Endothelial cell of umbilical vein (primary cell): ENCODE data around the gene UBAC1. TPM values are rescaled to one million over a fixed set of nuclear protein-coding genes. Genes with fewer than 3 reads are reported as not detected.

Experiments used
- BruUV-seq: library from RNA; stranded (reverse); fragments of 400-500 nt; replicated peaks from 2 replicates; lab custom pipeline; 2021; lab: Mats Ljungman, UMichigan
- CTCF ChIA-PET: fragments of 300-600, 350-600 bp; sonication (Branson Sonifier 250); formaldehyde crosslinking; loops from one replicate; lab custom pipeline; 2021; ENCODE audit warnings: antibody characterized with exemption, inconsistent platforms; lab: Charles Lee
- POLR2A ChIA-PET: fragments of 300-600, 350-600 bp; sonication (Branson Sonifier 250); formaldehyde crosslinking; loops from one replicate; lab custom pipeline; 2021; ENCODE audit warnings: antibody characterized with exemption, inconsistent platforms; lab: Charles Lee
- DNase-seq: peaks from one replicate; pipeline ENCODE4 v3.0.0-alpha.2; 2011; ENCODE audit warnings: low read depth, low spot score
- FAIRE-seq: peaks from 2 replicates; lab custom pipeline; 2011; peaks lifted over from hg19 to GRCh38; lab: Jason Lieb, UNC
- H2AFZ ChIP-seq: 2 replicates; pipeline ENCODE4 v1.6.0; 2012; ENCODE audit warnings: low read depth, low read length, control low read depth, inconsistent platforms
- H3K27ac ChIP-seq: 2 replicates; pipeline ENCODE4 v1.5.1; 2011; ENCODE audit warnings: low read depth, mild to moderate bottlenecking, control low read depth, low read length, moderate library complexity; ENCODE audit not compliant: insufficient read depth
- H3K27me3 ChIP-seq, 2 experiments: 2 replicates each; pipeline versions ENCODE4 v1.6.0 to v1.6.1; 2011; ENCODE audit warnings: low read length in 2 of 2, mixed read lengths in 1 of 2; ENCODE audit not compliant: control insufficient read depth in 2 of 2, insufficient read depth in 2 of 2
- H3K36me3 ChIP-seq, 2 experiments: 2 replicates in 1 of 2; 3 replicates in 1 of 2; pipeline ENCODE4 v1.5.1; 2011; ENCODE audit warnings: low read length in 2 of 2, mild to moderate bottlenecking in 1 of 2, moderate library complexity in 1 of 2; ENCODE audit not compliant: control insufficient read depth in 2 of 2, insufficient read depth in 2 of 2; ENCODE audit errors: extremely low read depth in 1 of 2
- H3K4me1 ChIP-seq: 3 replicates; pipeline ENCODE4 v1.5.1; 2011; ENCODE audit warnings: mild to moderate bottlenecking, low read length; ENCODE audit not compliant: control insufficient read depth, insufficient read depth; ENCODE audit errors: extremely low read depth
- H3K4me2 ChIP-seq: 2 replicates; pipeline ENCODE4 v1.6.1; 2011; ENCODE audit warnings: low read length, control low read depth, mixed read lengths; ENCODE audit not compliant: insufficient read depth
- H3K4me3 ChIP-seq, 3 experiments: fragments of 200-600 bp in 1 of 3; sonication (generic), shearing (Covaris generic) in 1 of 3; replicated peaks in 1 of 3; 2 replicates each; pipeline ENCODE4 v1.5.1; 2011 to 2016; ENCODE audit warnings: control low read depth in 3 of 3, low read length in 3 of 3, mild to moderate bottlenecking in 2 of 3, inconsistent platforms in 1 of 3, low read depth in 1 of 3, moderate library complexity in 1 of 3; ENCODE audit not compliant: insufficient read depth in 1 of 3
- H3K79me2 ChIP-seq: 2 replicates; pipeline ENCODE4 v1.6.0; 2012; ENCODE audit warnings: low read length, inconsistent platforms; ENCODE audit not compliant: control insufficient read depth, insufficient read depth
- H3K9ac ChIP-seq: replicated peaks from 2 replicates; pipeline ENCODE3; 2011; ENCODE audit warnings: low read length, control low read depth; ENCODE audit not compliant: insufficient read depth; ENCODE audit errors: extremely low read depth
- H3K9me1 ChIP-seq: replicated peaks from 3 replicates; pipeline ENCODE4 v1.6.0; 2011; ENCODE audit warnings: mild to moderate bottlenecking, low read length; ENCODE audit not compliant: control insufficient read depth, insufficient read depth; ENCODE audit errors: extremely low read depth
- H3K9me3 ChIP-seq: replicated peaks from 2 replicates; pipeline ENCODE4 v1.5.1; 2012; ENCODE audit warnings: low read length, inconsistent platforms; ENCODE audit not compliant: control insufficient read depth, insufficient read depth
- H4K20me1 ChIP-seq: replicated peaks from 2 replicates; pipeline ENCODE3; 2011; ENCODE audit warnings: mild to moderate bottlenecking, low read length; ENCODE audit not compliant: control insufficient read depth, insufficient read depth; ENCODE audit errors: extremely low read depth
- GATA2 ChIP-seq: IDR thresholded peaks from 2 replicates; pipeline ENCODE4 v1.7.0; 2011; ENCODE audit warnings: low read depth, mild to moderate bottlenecking, moderate library complexity, mixed read lengths, low read length; ENCODE audit not compliant: insufficient read length, insufficient read depth
- JUN ChIP-seq: IDR thresholded peaks from 2 replicates; pipeline ENCODE4 v1.6.1; 2011; ENCODE audit warnings: borderline replicate concordance, low read depth; ENCODE audit not compliant: insufficient read length, insufficient read depth
- MYC ChIP-seq: IDR thresholded peaks from one replicate; pipeline ENCODE4 v1.6.1; 2011; ENCODE audit warnings: mild to moderate bottlenecking, low read depth, low read length
- POLR2A ChIP-seq: IDR thresholded peaks from 2 replicates; pipeline ENCODE4 v1.6.1; 2012; ENCODE audit warnings: low read depth, mild to moderate bottlenecking, control low read depth, low read length
- POLR2AphosphoS5 ChIP-seq: IDR thresholded peaks from 2 replicates; pipeline ENCODE4 v1.6.1; 2012; ENCODE audit warnings: low read depth, mild to moderate bottlenecking, control low read depth, low read length, moderate library complexity; ENCODE audit not compliant: insufficient read depth
- dilution Hi-C: fragments of 300-500 bp; cut with MboI; formaldehyde crosslinking; loops from one replicate; pipeline ENCODE4 v1.15.0; 2019; ENCODE audit warnings: low sequenced_read_pairs; ENCODE audit not compliant: extremely low pct_ligation_motif_present
- intact Hi-C: fragments of 100-400 bp; cut with micrococcal nuclease; formaldehyde crosslinking; loops from one replicate; pipeline ENCODE4 v1.10.0; 2022
- polyA plus RNA-seq, 4 experiments: library from polyadenylated mRNA; depleted of rRNA in 3 of 4; stranded (reverse) in 3 of 4; unstranded in 1 of 4; fragments of >200 nt; gene quantifications; 2 replicates each; pipeline versions ENCODE4 v1.2.1 to v1.2.3, GENCODE V29; 2011 to 2012; ENCODE audit warnings: missing spikeins in 1 of 4
- total RNA-seq: library from RNA; stranded (reverse); gene quantifications from 2 replicates; pipeline ENCODE4 v1.2.3, GENCODE V29; 2021
- TF ChIP-seq, protein P1 (sequence below), 2 donors: IDR thresholded peaks; 1 replicate in 1 of 2; 2 replicates in 1 of 2; pipeline ENCODE4 v1.5.1; 2011; ENCODE audit warnings: low read length in 2 of 2, mild to moderate bottlenecking in 2 of 2, moderate library complexity in 2 of 2, control low read depth in 1 of 2, inconsistent platforms in 1 of 2, low read depth in 1 of 2; ENCODE audit not compliant: insufficient read depth in 1 of 2; ENCODE audit errors: extremely low read depth in 1 of 2
- TF ChIP-seq, protein P2 (sequence below): IDR thresholded peaks from 2 replicates; pipeline ENCODE4 v1.6.1; 2011; ENCODE audit not compliant: insufficient read depth, insufficient read length

The UBAC1 gene
- total and polyA plus RNA-seq, 2 donors (not counting 3 experiments of a cell fraction or from before 2014, with no cell fraction given): 39.5 to 56.7 TPM

DNA sequence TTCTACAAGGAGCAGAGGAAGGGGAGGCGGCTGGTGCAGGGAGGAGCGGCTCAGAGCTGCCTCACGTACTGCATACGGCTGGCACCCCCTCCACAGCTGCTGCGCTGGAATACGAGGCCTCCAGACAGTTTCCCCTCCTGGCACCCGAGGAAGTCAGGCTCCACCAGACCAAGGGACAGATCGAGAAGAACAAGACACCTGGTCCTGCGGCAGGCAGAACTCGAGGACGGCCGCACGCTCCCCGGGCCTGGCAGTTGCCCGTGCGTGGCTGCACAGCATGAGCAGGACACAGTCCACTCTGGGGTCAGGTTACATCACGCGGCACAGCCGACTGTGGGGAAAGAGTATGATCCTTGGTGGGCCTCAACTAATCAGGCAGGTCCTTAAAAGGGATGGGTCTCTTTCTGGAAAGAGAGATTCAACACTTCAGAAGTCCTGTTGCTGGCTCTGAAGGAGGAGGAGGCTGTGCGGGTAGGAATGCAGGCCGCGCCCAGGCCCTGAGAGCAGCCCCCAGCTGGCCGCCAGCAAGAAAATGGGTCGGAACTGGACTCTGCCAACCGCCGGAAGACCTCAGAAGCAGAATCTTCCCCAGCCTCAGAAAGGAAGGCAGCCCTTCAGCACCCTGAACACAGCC is 11.6 kb downstream of the UBAC1 start:
- Histone ChIP-seq H3K79me2 (no peaks in the 10 kb centered on the region), H3K36me3 (peaks cover 7 to 30% of the 10 kb centered on the region in 2 experiments), H3K4me1 (no peaks in the 10 kb centered on the region), H3K4me3 (no peak overlapping the region), H3K27me3 (no peaks in the 10 kb centered on the region), H3K27ac (no peak overlapping the region), H2AFZ (no peak overlapping the region), H3K4me2 (no peak overlapping the region), H3K9me3 (no peaks in the 10 kb centered on the region), H4K20me1 (no peaks in the 10 kb centered on the region), H3K9ac (no peak overlapping the region), H3K9me1 (no peaks in the 10 kb centered on the region)
- BruUV-seq: no TSS peak
- dilution Hi-C loops (no loop called here), intact Hi-C loops (no loop called here)
- TF ChIP-seq MYC (no peak), JUN (no peak), POLR2AphosphoS5 (no peak), GATA2 (no peak), POLR2A (no peak)
- TF ChIP-seq, protein P1, sequence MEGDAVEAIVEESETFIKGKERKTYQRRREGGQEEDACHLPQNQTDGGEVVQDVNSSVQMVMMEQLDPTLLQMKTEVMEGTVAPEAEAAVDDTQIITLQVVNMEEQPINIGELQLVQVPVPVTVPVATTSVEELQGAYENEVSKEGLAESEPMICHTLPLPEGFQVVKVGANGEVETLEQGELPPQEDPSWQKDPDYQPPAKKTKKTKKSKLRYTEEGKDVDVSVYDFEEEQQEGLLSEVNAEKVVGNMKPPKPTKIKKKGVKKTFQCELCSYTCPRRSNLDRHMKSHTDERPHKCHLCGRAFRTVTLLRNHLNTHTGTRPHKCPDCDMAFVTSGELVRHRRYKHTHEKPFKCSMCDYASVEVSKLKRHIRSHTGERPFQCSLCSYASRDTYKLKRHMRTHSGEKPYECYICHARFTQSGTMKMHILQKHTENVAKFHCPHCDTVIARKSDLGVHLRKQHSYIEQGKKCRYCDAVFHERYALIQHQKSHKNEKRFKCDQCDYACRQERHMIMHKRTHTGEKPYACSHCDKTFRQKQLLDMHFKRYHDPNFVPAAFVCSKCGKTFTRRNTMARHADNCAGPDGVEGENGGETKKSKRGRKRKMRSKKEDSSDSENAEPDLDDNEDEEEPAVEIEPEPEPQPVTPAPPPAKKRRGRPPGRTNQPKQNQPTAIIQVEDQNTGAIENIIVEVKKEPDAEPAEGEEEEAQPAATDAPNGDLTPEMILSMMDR (IDR thresholded peaks at IDR 0.05; ENCODE audit: extremely low read depth in 1 of 2, insufficient read depth in 1 of 2, low read depth in 1 of 2, low read length in 2 of 2): no peak
- TF ChIP-seq, protein P2, sequence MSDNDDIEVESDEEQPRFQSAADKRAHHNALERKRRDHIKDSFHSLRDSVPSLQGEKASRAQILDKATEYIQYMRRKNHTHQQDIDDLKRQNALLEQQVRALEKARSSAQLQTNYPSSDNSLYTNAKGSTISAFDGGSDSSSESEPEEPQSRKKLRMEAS: no peak
- no peak for FAIRE-seq
- DNase-seq: no peak
- POLR2A ChIA-PET: no interaction called here
- CTCF ChIA-PET: no interaction called here
